ENCODE measurements around the gene OR6N2. TPM values are rescaled to one million over a fixed set of nuclear protein-coding genes. Genes with fewer than 3 reads are reported as not detected.

OR6N2 gene
- total RNA-seq, 1 experiment from 2014 or later: not detected

DNA sequence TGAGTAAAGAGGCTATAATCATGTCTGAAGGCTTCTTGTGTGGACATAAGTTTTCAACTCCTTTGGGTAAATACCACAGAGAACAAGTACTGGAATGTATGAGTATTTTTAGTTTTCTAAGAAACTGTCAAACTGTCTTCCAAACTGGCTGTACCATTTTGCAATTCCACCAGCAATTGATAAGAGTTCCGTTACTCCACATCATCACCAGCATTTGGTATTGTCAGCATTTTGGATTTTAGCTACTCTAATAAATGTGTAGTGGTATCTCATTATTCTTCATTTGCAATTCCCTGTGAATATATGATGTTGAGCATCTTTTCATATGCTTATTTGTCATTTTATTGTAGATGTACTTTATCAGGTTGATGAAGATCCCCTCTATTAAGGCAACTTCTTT, 40.7 kb upstream of the OR6N2 start:
- WGBS (ENCODE audit: extremely low coverage, insufficient read length, low lambda C conversion rate): no CpG with 5 or more reads among the region's 1 CpG

More for the DNA sequence above, 40.7 kb upstream of the OR6N2 start:
- Histone ChIP-seq H3K27ac (ENCODE audit: insufficient read length, low read depth, low read length) (no peak overlapping the region), H2BK5ac (ENCODE audit: insufficient read length, low read length) (no peak overlapping the region), H2BK15ac (ENCODE audit: low read depth, low read length) (no peak overlapping the region), H3K9ac (ENCODE audit: extremely low read depth, insufficient read length, low read length) (no peak overlapping the region), H3K23ac (ENCODE audit: insufficient read length, low read depth, low read length) (no peak overlapping the region), H3K79me1 (ENCODE audit: insufficient read depth, low read depth, low read length, poor library complexity, severe bottlenecking) (no peaks in the 10 kb centered on the region), H3K23me2 (ENCODE audit: insufficient read length, low read depth, low read length, poor library complexity, severe bottlenecking) (no peaks in the 10 kb centered on the region), H3K79me2 (ENCODE audit: insufficient read depth, low read length) (no peaks in the 10 kb centered on the region), H2BK120ac (ENCODE audit: low read depth, low read length, poor library complexity, severe bottlenecking) (no peak overlapping the region), H4K20me1 (ENCODE audit: control insufficient read depth, insufficient read depth, insufficient read length) (no peaks in the 10 kb centered on the region), H3K4ac (ENCODE audit: low read depth, low read length) (no peak overlapping the region), H3K4me2 (ENCODE audit: insufficient read depth, insufficient read length, low read length) (no peak overlapping the region), H3K14ac (ENCODE audit: insufficient read depth, low read length) (no peak overlapping the region), H4K8ac (replicated peaks; ENCODE audit: insufficient read length, low read depth, low read length) (no peak overlapping the region), H2AK5ac (ENCODE audit: insufficient read length, low read length) (no peak overlapping the region), H4K5ac (ENCODE audit: insufficient read length, low read depth, low read length) (no peak overlapping the region), H2BK20ac (ENCODE audit: low read depth, low read length, poor library complexity, severe bottlenecking) (no peak overlapping the region), H3K56ac (ENCODE audit: insufficient read length, low read depth, low read length) (no peak overlapping the region), H3T11ph (ENCODE audit: low read length) (no peak overlapping the region), H3K9me3 (ENCODE audit: control insufficient read depth, low read depth, low read length) (no peaks in the 10 kb centered on the region), H4K91ac (ENCODE audit: insufficient read length, low read depth, low read length) (no peak overlapping the region), H3K4me1 (ENCODE audit: insufficient read depth, low read length) (no peaks in the 10 kb centered on the region), H2BK12ac (ENCODE audit: insufficient read length, low read depth, low read length) (no peak overlapping the region), H3K18ac (ENCODE audit: insufficient read length, low read depth, low read length) (no peak overlapping the region), H3K27me3 (ENCODE audit: insufficient read depth, low read length) (no peaks in the 10 kb centered on the region), H2AFZ (ENCODE audit: low read length) (no peak overlapping the region)
- Mint-ChIP-seq H3K27ac (no peak overlapping the region), H3K9me3 (peaks cover 12 to 24% of the 10 kb centered on the region in 2 experiments; a peak in 4 of 5 replicates), H3K36me3 (ENCODE audit: insufficient read depth in 1 of 3, low read depth in 3 of 3) (peaks cover 0 to 9% (median 0%) of the 10 kb centered on the region in 3 experiments; a peak in 2 of 7 replicates), H3K4me3 (no peak overlapping the region), H3K4me1 (no peaks in the 10 kb centered on the region), H3K27me3 (ENCODE audit: low read depth) (no peaks in the 10 kb centered on the region)
- TF ChIP-seq, protein P1, sequence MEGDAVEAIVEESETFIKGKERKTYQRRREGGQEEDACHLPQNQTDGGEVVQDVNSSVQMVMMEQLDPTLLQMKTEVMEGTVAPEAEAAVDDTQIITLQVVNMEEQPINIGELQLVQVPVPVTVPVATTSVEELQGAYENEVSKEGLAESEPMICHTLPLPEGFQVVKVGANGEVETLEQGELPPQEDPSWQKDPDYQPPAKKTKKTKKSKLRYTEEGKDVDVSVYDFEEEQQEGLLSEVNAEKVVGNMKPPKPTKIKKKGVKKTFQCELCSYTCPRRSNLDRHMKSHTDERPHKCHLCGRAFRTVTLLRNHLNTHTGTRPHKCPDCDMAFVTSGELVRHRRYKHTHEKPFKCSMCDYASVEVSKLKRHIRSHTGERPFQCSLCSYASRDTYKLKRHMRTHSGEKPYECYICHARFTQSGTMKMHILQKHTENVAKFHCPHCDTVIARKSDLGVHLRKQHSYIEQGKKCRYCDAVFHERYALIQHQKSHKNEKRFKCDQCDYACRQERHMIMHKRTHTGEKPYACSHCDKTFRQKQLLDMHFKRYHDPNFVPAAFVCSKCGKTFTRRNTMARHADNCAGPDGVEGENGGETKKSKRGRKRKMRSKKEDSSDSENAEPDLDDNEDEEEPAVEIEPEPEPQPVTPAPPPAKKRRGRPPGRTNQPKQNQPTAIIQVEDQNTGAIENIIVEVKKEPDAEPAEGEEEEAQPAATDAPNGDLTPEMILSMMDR (conservative IDR thresholded peaks at IDR 0.05): no peak
- DNase-seq: no peak

Data from H9 (cell line).